Measurements from ENCODE around the gene RAPGEF1.

DNA sequence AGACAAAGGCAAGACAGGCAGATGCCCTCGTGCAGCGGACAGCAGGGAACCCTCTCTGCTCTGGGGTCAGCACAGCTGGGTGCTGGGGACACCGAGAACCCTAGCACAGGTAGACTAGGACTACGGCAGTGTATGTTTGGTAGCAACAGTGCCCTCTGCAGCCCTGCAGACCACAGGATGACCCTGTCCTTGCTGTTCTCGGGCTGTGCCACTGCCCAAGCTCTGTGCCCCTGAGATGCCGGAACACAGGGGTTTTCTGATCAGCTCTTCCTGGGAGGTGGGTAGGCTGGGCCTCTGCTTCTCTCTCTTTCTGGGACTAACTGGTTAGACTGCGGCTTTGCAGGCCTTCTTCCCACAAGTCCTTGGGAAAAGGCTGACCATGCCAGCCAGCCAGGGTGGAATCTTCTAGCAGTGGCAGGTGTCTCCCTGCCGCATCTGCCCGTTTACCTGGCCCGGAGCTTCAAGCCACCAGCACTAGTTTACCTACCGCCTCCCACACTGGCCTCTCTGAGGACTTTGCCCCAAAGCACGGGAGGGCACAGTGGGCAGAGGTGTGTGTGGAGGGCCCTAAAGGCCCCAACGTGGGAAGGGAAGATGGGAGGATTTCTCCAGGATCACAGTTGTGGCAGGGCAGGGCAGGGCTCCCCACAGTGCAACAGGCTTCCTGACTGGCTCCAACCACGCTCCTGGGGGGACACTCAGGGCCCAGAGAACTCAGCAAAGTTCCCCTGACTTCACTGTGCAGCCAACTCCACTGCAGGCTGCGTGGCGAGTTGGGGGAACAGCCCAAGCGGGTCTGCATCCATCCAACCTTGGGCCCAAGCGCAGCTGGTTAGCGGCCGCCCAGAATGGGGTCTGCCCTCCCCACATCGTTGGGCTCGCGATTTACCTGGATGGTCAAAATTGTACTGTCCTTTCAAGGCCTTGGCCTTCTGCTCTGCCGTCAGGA lies 210.0 kb downstream of the RAPGEF1 start:
- TF ChIP-seq, protein P1, sequence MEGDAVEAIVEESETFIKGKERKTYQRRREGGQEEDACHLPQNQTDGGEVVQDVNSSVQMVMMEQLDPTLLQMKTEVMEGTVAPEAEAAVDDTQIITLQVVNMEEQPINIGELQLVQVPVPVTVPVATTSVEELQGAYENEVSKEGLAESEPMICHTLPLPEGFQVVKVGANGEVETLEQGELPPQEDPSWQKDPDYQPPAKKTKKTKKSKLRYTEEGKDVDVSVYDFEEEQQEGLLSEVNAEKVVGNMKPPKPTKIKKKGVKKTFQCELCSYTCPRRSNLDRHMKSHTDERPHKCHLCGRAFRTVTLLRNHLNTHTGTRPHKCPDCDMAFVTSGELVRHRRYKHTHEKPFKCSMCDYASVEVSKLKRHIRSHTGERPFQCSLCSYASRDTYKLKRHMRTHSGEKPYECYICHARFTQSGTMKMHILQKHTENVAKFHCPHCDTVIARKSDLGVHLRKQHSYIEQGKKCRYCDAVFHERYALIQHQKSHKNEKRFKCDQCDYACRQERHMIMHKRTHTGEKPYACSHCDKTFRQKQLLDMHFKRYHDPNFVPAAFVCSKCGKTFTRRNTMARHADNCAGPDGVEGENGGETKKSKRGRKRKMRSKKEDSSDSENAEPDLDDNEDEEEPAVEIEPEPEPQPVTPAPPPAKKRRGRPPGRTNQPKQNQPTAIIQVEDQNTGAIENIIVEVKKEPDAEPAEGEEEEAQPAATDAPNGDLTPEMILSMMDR (IDR thresholded peaks at IDR 0.05), result no peak
- no peak for TF ChIP-seq POLR2A (IDR thresholded peaks at IDR 0.05)
- no peak for TF ChIP-seq EP300 (IDR thresholded peaks at IDR 0.05)

Measured in ovary (tissue), 3 donors.